ENCODE measurements around the gene RIMS3.

The RIMS3 gene

GRCh38 chr1:40665335-40666171, at the start of gene RIMS3:
Gene RIMS3, minus strand, starts transcription at chr1:40665682. Its CDS starts 23,757 bp downstream, at chr1:40641925.
- Histone ChIP-seq H3K9me3 (ENCODE audit: low read length) (no peaks in the 10 kb centered on the region), H3K4me1 (ENCODE audit: insufficient read depth, low read length) (peaks cover 10% of the 10 kb centered on the region), H2AFZ (ENCODE audit: low read depth, low read length) (peak within 1 kb of the TSS; percentile 94), H3K4me3 (ENCODE audit: low read length) (peak within 1 kb of the TSS; percentile 54), H3K27me3 (ENCODE audit: insufficient read depth, low read length) (no peaks in the 10 kb centered on the region), H3K36me3 (ENCODE audit: insufficient read depth, low read length) (no peaks in the 10 kb centered on the region)

GRCh38 chr1:40712997-40713396, 47.5 kb upstream of the RIMS3 start:
- Histone ChIP-seq H3K36me3 (ENCODE audit: insufficient read depth, low read length) (peaks cover 27% of the 10 kb centered on the region), H3K4me3 (ENCODE audit: low read length) (no peak overlapping the region), H3K9me3 (ENCODE audit: low read length) (no peaks in the 10 kb centered on the region), H3K4me1 (ENCODE audit: insufficient read depth, low read length) (peaks cover 25% of the 10 kb centered on the region), H2AFZ (ENCODE audit: low read depth, low read length) (no peak overlapping the region), H3K27me3 (ENCODE audit: insufficient read depth, low read length) (no peaks in the 10 kb centered on the region)

GRCh38 chr1:40712405-40712944, 47.0 kb upstream of the RIMS3 start:
- peaks cover 30% of the 10 kb centered on the region for H3K4me1 ChIP-seq (ENCODE audit: insufficient read depth, low read length)
- no peaks in the 10 kb centered on the region for H3K9me3 ChIP-seq (ENCODE audit: low read length)
- H2AFZ ChIP-seq (ENCODE audit: low read depth, low read length), result no peak overlapping the region
- peaks cover 23% of the 10 kb centered on the region for H3K36me3 ChIP-seq (ENCODE audit: insufficient read depth, low read length)
- no peaks in the 10 kb centered on the region for H3K27me3 ChIP-seq (ENCODE audit: insufficient read depth, low read length)
- no peak overlapping the region for H3K4me3 ChIP-seq (ENCODE audit: low read length)

- H3K4me3 ChIP-seq (ENCODE audit: low read length), result peak overlapping the region; percentile 84
- peaks cover 31% of the 10 kb centered on the region for H3K4me1 ChIP-seq (ENCODE audit: insufficient read depth, low read length)
- peaks cover 20% of the 10 kb centered on the region for H3K36me3 ChIP-seq (ENCODE audit: insufficient read depth, low read length)
- no peaks in the 10 kb centered on the region for H3K9me3 ChIP-seq (ENCODE audit: low read length)
- H3K27me3 ChIP-seq (ENCODE audit: insufficient read depth, low read length), result no peaks in the 10 kb centered on the region
- no peak overlapping the region for H2AFZ ChIP-seq (ENCODE audit: low read depth, low read length)
These were observed 46.3 kb upstream of the RIMS3 start for GRCh38 chr1:40711465-40712404.

GRCh38 chr1:40710581-40711315, 45.3 kb upstream of the RIMS3 start:
- no peak overlapping the region for H2AFZ ChIP-seq (ENCODE audit: low read depth, low read length)
- no peaks in the 10 kb centered on the region for H3K9me3 ChIP-seq (ENCODE audit: low read length)
- peaks cover 15% of the 10 kb centered on the region for H3K36me3 ChIP-seq (ENCODE audit: insufficient read depth, low read length)
- H3K27me3 ChIP-seq (ENCODE audit: insufficient read depth, low read length), result no peaks in the 10 kb centered on the region
- peak overlapping the region; percentile 84 for H3K4me3 ChIP-seq (ENCODE audit: low read length)
- H3K4me1 ChIP-seq (ENCODE audit: insufficient read depth, low read length), result peaks cover 31% of the 10 kb centered on the region

- peaks cover 31% of the 10 kb centered on the region for H3K4me1 ChIP-seq (ENCODE audit: insufficient read depth, low read length)
- no peaks in the 10 kb centered on the region for H3K27me3 ChIP-seq (ENCODE audit: insufficient read depth, low read length)
- H2AFZ ChIP-seq (ENCODE audit: low read depth, low read length), result no peak overlapping the region
- peak overlapping the region; percentile 84 for H3K4me3 ChIP-seq (ENCODE audit: low read length)
- H3K9me3 ChIP-seq (ENCODE audit: low read length), result no peaks in the 10 kb centered on the region
- peaks cover 11% of the 10 kb centered on the region for H3K36me3 ChIP-seq (ENCODE audit: insufficient read depth, low read length)
These were observed 44.4 kb upstream of the RIMS3 start for GRCh38 chr1:40709802-40710278.

- peaks cover 11% of the 10 kb centered on the region for H3K36me3 ChIP-seq (ENCODE audit: insufficient read depth, low read length)
- peak overlapping the region; percentile 36 for H2AFZ ChIP-seq (ENCODE audit: low read depth, low read length)
- peak overlapping the region; percentile 84 for H3K4me3 ChIP-seq (ENCODE audit: low read length)
- H3K4me1 ChIP-seq (ENCODE audit: insufficient read depth, low read length), result peaks cover 31% of the 10 kb centered on the region
- H3K9me3 ChIP-seq (ENCODE audit: low read length), result no peaks in the 10 kb centered on the region
- H3K27me3 ChIP-seq (ENCODE audit: insufficient read depth, low read length), result no peaks in the 10 kb centered on the region
These were observed 43.8 kb upstream of the RIMS3 start for GRCh38 chr1:40709100-40709801.

- Histone ChIP-seq H3K4me3 (ENCODE audit: low read length) (peak overlapping the region; percentile 84), H3K4me1 (ENCODE audit: insufficient read depth, low read length) (peaks cover 31% of the 10 kb centered on the region), H3K27me3 (ENCODE audit: insufficient read depth, low read length) (no peaks in the 10 kb centered on the region), H3K9me3 (ENCODE audit: low read length) (no peaks in the 10 kb centered on the region), H2AFZ (ENCODE audit: low read depth, low read length) (peak overlapping the region; percentile 36), H3K36me3 (ENCODE audit: insufficient read depth, low read length) (peaks cover 6% of the 10 kb centered on the region)
These were observed 43.2 kb upstream of the RIMS3 start for GRCh38 chr1:40708750-40709099.

GRCh38 chr1:40706626-40707025, 41.1 kb upstream of the RIMS3 start:
- no peak overlapping the region for H2AFZ ChIP-seq (ENCODE audit: low read depth, low read length)
- no peaks in the 10 kb centered on the region for H3K9me3 ChIP-seq (ENCODE audit: low read length)
- H3K4me3 ChIP-seq (ENCODE audit: low read length), result no peak overlapping the region
- H3K36me3 ChIP-seq (ENCODE audit: insufficient read depth, low read length), result no peaks in the 10 kb centered on the region
- peaks cover 23% of the 10 kb centered on the region for H3K4me1 ChIP-seq (ENCODE audit: insufficient read depth, low read length)
- no peaks in the 10 kb centered on the region for H3K27me3 ChIP-seq (ENCODE audit: insufficient read depth, low read length)

- Histone ChIP-seq H3K4me1 (ENCODE audit: insufficient read depth, low read length) (peaks cover 12% of the 10 kb centered on the region), H3K9me3 (ENCODE audit: low read length) (no peaks in the 10 kb centered on the region), H2AFZ (ENCODE audit: low read depth, low read length) (no peak overlapping the region), H3K36me3 (ENCODE audit: insufficient read depth, low read length) (no peaks in the 10 kb centered on the region), H3K4me3 (ENCODE audit: low read length) (no peak overlapping the region), H3K27me3 (ENCODE audit: insufficient read depth, low read length) (no peaks in the 10 kb centered on the region)
These were observed 39.6 kb upstream of the RIMS3 start for GRCh38 chr1:40704817-40705733.

- no peaks in the 10 kb centered on the region for H3K27me3 ChIP-seq (ENCODE audit: insufficient read depth, low read length)
- H2AFZ ChIP-seq (ENCODE audit: low read depth, low read length), result no peak overlapping the region
- no peak overlapping the region for H3K4me3 ChIP-seq (ENCODE audit: low read length)
- H3K36me3 ChIP-seq (ENCODE audit: insufficient read depth, low read length), result no peaks in the 10 kb centered on the region
- H3K9me3 ChIP-seq (ENCODE audit: low read length), result no peaks in the 10 kb centered on the region
- peaks cover 9% of the 10 kb centered on the region for H3K4me1 ChIP-seq (ENCODE audit: insufficient read depth, low read length)
These were observed 37.8 kb upstream of the RIMS3 start for GRCh38 chr1:40703316-40703715.

All from neuron (in vitro differentiated cells).